NOMO-1 (cell line): ENCODE results near the gene DUSP21.
A peak's percentile ranks its signal among the peaks of the same experiment; 100 is the strongest.
"Not testable (repeated sequence)": the region's sequence is repeated elsewhere in the genome, so short reads cannot be mapped to it uniquely, and the experiment has no call there.

ENCODE experiments used
- DNase-seq, 2 experiments: peaks; one replicate each; lab custom pipeline; 2025; ENCODE audit not compliant: unreplicated experiment in 2 of 2; lab: John Stamatoyannopoulos, UW

DUSP21 gene

DNA sequence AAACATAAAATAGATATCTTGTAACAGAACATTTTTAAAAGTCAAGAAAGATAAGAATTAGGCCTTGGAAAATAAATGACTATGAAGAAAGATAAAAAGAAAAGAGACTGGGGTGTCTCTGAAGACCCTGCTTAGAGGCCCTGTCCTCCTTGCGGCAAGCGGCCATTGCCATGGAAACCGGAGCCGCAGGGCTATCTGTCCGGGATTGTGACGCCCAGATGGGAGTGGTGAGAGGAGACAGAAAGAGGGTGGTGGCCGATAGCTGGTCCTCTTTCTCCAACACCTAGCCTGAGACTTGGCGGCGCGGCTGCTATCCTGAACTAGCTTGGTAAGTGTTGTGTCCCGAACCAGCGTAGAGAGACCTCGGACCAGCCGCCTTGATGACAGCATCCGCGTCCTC is at the start of gene DUSP21:
TSS of gene DUSP21 (plus strand) at position 269 of the 400 bp plus-strand sequence. CDS start at position 381, 112 bp downstream.
- no peak for DNase-seq

GRCh38 chrX:44795945-44796450 is 47.8 kb upstream of the DUSP21 start:
- DNase-seq: peak; percentile 50 to 73

GRCh38 chrX:44802613-44803012 is 41.2 kb upstream of the DUSP21 start:
- DNase-seq: no peak

DNA sequence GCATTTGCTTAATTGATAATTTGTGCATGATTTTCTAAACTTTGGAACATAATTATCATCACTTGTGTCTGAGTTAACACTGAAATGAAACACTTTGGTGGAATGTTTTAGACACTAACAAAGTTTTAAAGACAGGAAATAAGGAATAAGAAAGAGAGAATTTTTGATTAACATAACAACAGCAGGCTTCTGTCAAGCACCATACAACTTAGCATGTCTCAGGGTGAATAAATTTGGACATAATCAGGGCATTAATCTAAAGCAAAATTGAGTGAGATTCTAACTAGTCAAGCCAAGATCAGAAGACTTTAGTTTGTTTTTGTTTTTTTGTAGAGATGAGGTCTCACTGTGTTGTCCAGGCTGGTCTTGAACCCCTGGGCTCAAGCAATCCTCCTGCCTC is 28.1 kb upstream of the DUSP21 start:
- DNase-seq: no peak

DNA sequence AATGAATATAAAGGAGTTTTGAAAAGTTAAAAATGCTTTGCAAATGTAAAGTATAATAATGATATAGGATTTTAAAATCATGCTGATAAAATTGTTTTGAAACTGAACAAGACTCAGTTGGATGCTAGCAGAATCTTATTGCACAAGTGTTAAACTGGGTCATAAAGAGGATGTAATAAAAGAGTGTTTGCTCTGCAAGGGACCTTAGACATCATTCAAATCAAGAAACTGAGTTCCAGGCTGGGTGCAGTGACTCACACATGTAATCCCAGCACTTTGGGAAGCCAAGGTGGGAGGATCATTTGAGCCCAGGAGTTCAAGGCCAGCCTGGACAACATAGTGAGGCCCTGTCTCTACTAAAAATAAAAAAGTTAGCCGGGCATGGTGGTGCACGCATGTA is 27.5 kb upstream of the DUSP21 start:
- DNase-seq: no peak

GRCh38 chrX:44817029-44817428 is 26.8 kb upstream of the DUSP21 start:
- no peak for DNase-seq

GRCh38 chrX:44822601-44823000 is 21.2 kb upstream of the DUSP21 start:
- no peak for DNase-seq

DNA sequence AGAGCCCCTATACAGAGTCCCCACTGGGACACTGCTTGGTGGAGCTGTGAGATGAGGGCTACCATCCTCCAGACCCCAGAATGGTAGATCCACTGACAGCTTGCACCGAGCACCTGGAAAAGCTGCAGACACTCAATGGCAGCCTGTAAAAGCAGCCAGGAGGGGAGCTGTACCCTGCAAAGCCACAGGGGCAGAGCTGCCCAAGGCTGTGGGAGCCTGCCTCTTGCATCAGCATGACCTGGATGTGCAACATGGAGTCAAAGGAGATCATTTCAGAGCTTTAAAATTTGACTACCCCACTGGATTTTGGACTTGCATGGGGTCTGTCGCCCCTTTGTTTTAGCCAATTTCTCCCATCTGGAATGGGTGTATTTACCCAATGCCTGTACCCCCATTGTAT is 20.6 kb upstream of the DUSP21 start:
- not testable (repeated sequence) for DNase-seq

GRCh38 chrX:44828008-44828605 is 15.7 kb upstream of the DUSP21 start:
- no peak for DNase-seq

DNA sequence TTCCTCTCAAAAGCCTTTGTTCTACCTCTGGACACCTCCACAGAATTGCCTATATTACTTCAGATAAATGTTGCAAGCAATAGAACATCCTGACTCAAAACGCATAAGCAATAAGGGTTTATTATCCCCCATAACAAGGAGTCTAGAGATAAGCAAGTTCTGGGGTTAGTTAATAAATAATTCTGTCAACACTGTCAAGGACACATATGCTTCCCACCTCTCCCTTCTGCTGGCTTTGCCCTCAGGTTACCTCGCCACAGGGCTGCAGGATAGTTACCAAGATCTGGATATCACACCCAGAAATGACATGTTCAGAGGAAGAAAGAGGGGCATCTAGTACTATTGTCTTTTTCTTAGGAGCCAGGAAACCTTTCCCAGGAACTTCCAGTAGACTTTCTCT is 14.0 kb upstream of the DUSP21 start:
- DNase-seq: no peak

GRCh38 chrX:44842550-44843317 is 1.1 kb upstream of the DUSP21 start:
- no peak for DNase-seq

GRCh38 chrX:44843318-44843702 is 511 bp upstream of the DUSP21 start:
- no peak for DNase-seq

DNA sequence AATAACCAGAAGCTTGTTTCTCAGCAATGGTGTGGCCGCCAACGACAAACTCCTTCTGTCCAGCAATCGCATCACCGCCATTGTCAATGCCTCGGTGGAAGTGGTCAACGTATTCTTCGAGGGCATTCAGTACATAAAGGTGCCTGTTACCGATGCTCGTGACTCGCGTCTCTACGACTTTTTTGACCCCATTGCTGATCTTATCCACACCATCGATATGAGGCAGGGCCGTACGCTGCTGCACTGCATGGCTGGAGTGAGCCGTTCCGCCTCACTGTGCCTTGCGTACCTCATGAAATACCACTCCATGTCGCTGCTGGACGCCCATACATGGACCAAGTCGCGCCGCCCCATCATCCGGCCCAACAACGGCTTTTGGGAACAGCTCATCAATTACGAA is 383 bp downstream of the DUSP21 start:
- no peak for DNase-seq

DNA sequence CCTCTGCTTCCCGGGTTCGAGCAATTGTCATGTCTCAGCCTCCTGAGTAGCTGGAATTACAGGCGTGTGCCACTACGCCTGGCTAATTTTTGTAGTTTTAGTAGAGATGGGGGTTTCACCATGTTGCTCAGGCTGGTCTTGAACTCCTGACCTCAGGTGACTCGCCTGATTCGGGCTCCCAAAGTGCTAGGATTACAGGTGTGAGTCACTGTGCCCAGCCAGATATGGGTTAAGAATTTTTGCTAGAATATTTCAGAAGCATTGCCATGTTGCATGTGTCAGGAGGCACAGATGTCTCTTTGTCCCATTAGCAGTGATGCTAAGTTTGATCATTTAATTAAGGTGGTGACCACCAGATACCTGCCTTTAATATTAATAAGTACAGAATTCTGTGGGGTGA is 7.1 kb downstream of the DUSP21 start:
- not testable (repeated sequence) for DNase-seq

DNA sequence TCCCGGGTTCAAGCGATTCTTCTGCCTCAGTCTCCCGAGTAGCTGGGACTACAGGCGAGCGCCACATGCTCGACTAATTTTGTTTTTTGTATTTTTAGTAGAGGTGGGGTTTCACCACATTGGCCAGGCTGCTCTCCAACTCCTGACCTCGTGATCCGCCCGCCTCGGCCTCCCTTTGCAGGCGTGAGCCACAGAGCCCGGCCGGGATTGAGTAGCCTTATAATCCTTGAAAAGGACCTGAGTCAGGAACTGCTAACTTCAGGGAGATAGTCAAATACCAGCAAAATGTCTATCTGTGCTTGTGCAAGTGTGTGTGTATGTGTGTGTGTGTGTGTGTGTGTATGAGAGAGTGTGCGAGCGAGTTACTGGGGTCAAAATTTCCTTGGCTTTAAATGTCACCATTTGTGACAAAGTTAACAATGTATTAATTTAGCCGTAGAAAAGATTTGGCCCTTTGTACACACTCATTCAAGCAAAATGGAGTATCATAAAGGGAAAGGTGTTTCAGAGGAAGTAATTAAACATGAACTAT is 27.4 kb downstream of the DUSP21 start:
- peak in 1 of 2 experiments; percentile 41 for DNase-seq

DNA sequence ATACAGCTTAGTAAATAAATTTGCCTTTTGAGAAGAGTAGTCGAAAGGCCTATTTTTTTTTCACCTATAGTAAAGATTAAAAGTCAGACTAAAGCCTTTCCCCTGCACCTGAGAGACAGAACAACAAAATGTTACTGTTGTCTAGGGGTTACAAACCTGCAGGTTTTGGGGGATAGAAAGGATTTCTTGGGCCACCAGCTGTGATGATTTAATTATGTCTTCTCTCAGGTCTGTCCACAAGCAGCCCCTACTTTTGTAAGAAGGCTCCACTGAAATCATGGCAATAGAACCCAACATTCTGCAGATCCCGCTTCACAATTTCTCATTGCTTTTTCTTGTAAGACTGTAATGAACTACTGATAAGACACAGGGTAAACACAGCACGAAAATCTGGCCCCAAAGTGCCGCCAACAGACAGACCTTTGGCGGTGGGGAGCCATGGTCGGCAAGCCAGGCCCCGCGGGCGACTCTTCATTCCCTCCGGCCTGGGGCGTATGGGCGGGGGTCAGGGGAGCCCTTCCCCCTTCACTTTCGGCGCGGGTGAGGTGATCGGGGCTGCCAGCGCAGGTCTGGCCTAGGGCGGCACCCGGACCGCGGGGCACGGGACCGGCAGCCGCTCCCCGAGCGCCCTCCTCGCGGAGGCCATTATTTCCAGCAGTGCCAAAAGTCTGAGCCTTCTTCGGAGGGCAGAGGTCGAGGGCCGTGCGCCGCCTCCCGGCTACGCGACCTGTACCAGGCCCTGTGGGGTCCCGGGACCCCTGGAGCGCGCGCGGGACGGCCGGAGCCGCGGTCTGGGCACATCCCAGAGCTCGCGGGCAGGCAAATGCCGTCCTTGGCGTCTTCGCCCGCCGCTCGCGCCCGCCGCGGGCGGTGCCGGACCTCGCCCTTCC is 28.4 kb downstream of the DUSP21 start:
- DNase-seq: peak; percentile 35 to 50

DNA sequence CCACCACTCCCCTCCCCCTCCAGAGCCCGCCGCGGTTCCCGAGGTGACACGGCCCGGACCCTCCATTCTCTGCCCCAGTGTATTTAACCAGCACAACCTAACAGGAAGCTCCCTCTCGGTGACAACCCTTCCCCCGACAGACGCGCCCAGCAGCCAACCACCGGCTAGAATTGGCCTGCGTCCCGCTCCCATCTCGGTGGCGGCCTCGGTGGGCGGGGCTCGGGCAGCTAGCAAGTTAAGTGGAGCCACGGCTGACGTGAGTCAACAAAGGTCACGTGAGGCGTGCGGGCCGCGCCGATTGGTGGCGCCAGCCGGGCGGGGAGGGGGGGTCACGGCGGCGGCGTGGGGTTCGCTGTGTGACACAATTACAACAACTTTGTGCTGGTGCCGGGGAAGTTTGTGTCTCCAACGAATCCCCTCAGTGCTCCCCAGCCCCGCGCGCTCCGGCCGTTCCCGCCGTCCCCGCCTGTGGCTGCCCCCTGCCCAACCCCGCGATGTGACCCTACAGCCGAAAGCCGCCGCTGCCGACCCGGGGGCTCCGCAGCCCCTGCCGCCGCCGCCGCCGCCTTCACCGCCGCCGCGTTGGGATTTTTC is 29.1 kb downstream of the DUSP21 start, which contains the start of gene KDM6A:
TSS of gene KDM6A (plus strand) at position 368 of the 594 bp plus-strand sequence. CDS start 364 bp downstream, outside the sequence.
- DNase-seq: peak; percentile 98

- peak; percentile 59 to 60 for DNase-seq
Measured at GRCh38 chrX:44873415-44874276, 29.8 kb downstream of the DUSP21 start.

GRCh38 chrX:44874420-44875184 is 30.8 kb downstream of the DUSP21 start:
- DNase-seq: peak in 1 of 2 experiments; percentile 24
